Body of pancreas (tissue), 4 donors: ENCODE measurements around the gene S100P. TPM values are rescaled to one million over a fixed set of nuclear protein-coding genes. Genes with fewer than 3 reads are reported as not detected.
A peak's percentile ranks its signal among the peaks of the same experiment; 100 is the strongest.

Source experiments
- ATAC-seq: fragments of 150-250 bp; one replicate; pipeline ENCODE4 v1.9.1; 2016
- DNase-seq, 4 donors: peaks; one replicate each; pipeline ENCODE4 v3.0.0-alpha.2; 2019
- H3K27ac ChIP-seq, 4 donors: fragments of 200-600 bp; sonication (generic); 1 replicate in 3 of 4; 2 replicates in 1 of 4; pipeline versions ENCODE4 v1.5.1 to v1.6.1; 2016 to 2019; ENCODE audit warnings: mild to moderate bottlenecking in 1 of 4, mixed read lengths in 1 of 4, moderate library complexity in 1 of 4
- H3K27me3 ChIP-seq, 2 donors: fragments of 200-600 bp; sonication (generic); one replicate each; pipeline ENCODE4 v1.6.0; 2016; ENCODE audit warnings: mild to moderate bottlenecking in 1 of 2
- H3K36me3 ChIP-seq, 2 donors: fragments of 200-600 bp; sonication (generic); replicated peaks in 1 of 2; 2 replicates each; pipeline ENCODE4 v1.5.1; 2016; ENCODE audit warnings: low read depth in 2 of 2; ENCODE audit not compliant: insufficient read depth in 1 of 2
- H3K4me1 ChIP-seq: fragments of 200-600 bp; sonication (generic); one replicate; pipeline ENCODE4 v1.6.0; 2016
- H3K4me3 ChIP-seq, 2 donors: fragments of 200-600 bp; sonication (generic); 1 replicate in 1 of 2; 2 replicates in 1 of 2; pipeline ENCODE4 v1.5.1; 2016 to 2019
- H3K9me3 ChIP-seq, 3 donors: fragments of 200-600 bp; sonication (generic); 1 replicate in 2 of 3; 2 replicates in 1 of 3; pipeline ENCODE4 v1.5.1; 2016
- POLR2A ChIP-seq, 3 donors: fragments of 450-650 bp; IDR thresholded peaks; one replicate each; pipeline ENCODE4 v1.6.1; 2016; ENCODE audit warnings: antibody characterized with exemption in 3 of 3, mild to moderate bottlenecking in 2 of 3
- WGBS, 2 donors: methylation state at CpG; one replicate each; pipeline ENCODE4 v1.1.5; 2017; 5-methylcytosine and 5-hydroxymethylcytosine counted together
- intact Hi-C: fragments of 100-400 bp; cut with DNase I; formaldehyde crosslinking; loops from one replicate; pipeline ENCODE4 v1.15.1; 2023
- total RNA-seq, 2 donors: library from RNA; depleted of rRNA; stranded (reverse); fragments of >200 nt; gene quantifications; one replicate each; pipeline ENCODE4 v1.1.0, GENCODE V29; 2016
- TF ChIP-seq, protein P1 (sequence below), 7 experiments: fragments of 450-650 bp in 4 of 7; fragments of 200-600 bp in 3 of 7; sonication (generic) in 3 of 7; IDR thresholded peaks; one replicate each; pipeline ENCODE4 v1.5.1; 2016 to 2019; ENCODE audit warnings: antibody characterized with exemption in 7 of 7

Gene S100P
- total RNA-seq, 2 donors from 2014 or later: 1.0 TPM; not detected in 1

DNA sequence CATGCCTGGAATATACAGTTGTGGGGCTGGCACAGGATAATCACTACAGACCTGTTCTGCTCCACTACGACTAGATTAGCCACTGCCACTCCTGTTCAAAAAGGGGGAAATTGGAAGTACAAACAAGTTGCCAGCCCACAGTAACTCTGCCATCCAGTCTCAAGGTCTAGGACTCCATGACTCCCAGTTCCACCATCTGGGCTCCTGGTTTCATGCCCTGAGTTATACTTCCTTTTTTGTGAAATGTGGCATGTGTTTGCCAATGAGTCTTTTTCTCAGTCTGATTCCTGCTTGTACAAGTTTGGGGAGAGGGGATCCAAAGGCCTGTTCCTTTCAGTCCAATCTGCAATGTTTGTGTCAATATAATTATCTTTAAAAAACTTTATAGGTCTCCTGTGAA is 21.3 kb downstream of the S100P start:
- WGBS, 2 donors: 88 to 94% methylated on average over 1 of the region's 1 CpG
- no peak for TF ChIP-seq POLR2A (IDR thresholded peaks at IDR 0.05)
- TF ChIP-seq, protein P1, sequence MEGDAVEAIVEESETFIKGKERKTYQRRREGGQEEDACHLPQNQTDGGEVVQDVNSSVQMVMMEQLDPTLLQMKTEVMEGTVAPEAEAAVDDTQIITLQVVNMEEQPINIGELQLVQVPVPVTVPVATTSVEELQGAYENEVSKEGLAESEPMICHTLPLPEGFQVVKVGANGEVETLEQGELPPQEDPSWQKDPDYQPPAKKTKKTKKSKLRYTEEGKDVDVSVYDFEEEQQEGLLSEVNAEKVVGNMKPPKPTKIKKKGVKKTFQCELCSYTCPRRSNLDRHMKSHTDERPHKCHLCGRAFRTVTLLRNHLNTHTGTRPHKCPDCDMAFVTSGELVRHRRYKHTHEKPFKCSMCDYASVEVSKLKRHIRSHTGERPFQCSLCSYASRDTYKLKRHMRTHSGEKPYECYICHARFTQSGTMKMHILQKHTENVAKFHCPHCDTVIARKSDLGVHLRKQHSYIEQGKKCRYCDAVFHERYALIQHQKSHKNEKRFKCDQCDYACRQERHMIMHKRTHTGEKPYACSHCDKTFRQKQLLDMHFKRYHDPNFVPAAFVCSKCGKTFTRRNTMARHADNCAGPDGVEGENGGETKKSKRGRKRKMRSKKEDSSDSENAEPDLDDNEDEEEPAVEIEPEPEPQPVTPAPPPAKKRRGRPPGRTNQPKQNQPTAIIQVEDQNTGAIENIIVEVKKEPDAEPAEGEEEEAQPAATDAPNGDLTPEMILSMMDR (IDR thresholded peaks at IDR 0.05): no peak
- H3K36me3 ChIP-seq: no peaks in the 10 kb centered on the region
- H3K4me3 ChIP-seq: no peak overlapping the region
- ATAC-seq: no peak
- H3K27me3 ChIP-seq: no peaks in the 10 kb centered on the region
- H3K4me1 ChIP-seq: peaks cover 29% of the 10 kb centered on the region
- no peak for DNase-seq
- no peaks in the 10 kb centered on the region for H3K9me3 ChIP-seq
- H3K27ac ChIP-seq: no peak overlapping the region
- intact Hi-C loops: no loop called here

DNA sequence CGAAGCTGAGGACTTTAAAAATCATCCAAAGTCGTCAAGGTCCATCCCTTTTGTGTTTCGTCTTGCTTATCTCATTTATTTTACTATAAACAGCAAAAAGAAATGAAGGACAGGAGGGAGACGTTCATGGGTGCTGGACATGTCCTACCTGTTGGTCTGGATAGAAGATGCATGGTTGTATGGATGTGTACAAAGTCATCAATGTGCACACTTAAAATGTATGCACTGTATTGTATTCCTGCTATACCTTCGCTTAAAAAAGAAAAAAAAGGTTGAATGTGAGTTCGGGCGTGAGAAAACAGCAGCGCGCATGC is 22.0 kb downstream of the S100P start:
- no peak for TF ChIP-seq POLR2A (IDR thresholded peaks at IDR 0.05)
- TF ChIP-seq, protein P1 (IDR thresholded peaks at IDR 0.05): no peak
- Histone ChIP-seq H3K4me3 (peak overlapping the region; percentile 37 to 81), H3K27ac (peak overlapping the region in 3 of 4 donors; percentile 84 to 94 (median 93)), H3K36me3 (no peaks in the 10 kb centered on the region), H3K4me1 (peaks cover 28% of the 10 kb centered on the region), H3K27me3 (no peaks in the 10 kb centered on the region), H3K9me3 (no peaks in the 10 kb centered on the region)
- 3 to 5% methylated on average over 9 of the region's 9 CpGs for WGBS, 2 donors
- intact Hi-C loops: no loop called here
- ATAC-seq: no peak
- no peak for DNase-seq

DNA sequence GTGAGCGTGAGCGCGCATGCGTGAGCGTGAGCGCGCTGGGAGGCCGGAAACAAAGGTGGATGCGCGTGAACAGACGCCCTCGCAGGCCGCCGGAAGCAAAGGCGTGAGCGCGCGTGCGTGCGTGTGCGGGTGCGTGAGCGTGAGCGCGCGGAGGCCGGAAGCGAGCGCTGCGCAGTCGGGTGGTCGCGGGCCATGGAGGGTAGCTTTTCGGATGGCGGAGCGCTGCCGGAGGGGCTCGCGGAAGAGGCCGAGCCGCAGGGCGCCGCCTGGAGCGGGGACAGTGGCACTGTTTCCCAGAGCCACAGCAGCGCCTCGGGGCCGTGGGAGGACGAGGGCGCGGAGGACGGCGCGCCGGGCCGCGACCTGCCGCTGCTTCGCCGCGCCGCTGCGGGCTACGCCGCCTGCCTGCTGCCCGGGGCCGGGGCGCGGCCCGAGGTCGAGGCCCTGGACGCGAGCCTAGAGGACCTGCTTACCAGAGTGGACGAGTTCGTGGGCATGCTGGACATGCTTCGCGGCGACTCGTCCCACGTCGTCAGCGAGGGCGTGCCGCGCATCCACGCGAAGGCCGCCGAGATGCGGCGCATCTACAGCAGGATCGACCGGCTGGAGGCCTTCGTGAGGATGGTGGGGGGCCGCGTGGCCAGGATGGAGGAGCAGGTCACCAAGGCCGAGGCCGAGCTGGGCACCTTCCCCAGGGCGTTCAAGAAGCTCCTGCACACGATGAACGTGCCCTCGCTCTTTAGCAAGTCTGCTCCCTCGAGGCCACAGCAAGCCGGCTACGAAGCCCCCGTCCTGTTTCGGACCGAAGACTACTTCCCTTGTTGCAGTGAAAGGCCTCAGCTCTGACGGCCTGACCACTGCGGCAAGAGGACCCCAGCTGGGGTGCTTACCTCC is 22.6 kb downstream of the S100P start, which contains the start of gene BLOC1S4:
Gene BLOC1S4, plus strand, starts transcription at position 157 of the 894 bp plus-strand sequence. Its CDS starts 36 bp downstream, at position 193.
- intact Hi-C loops: no loop called here
- peak; percentile 74 to 82 (median 79) for TF ChIP-seq POLR2A (IDR thresholded peaks at IDR 0.05)
- TF ChIP-seq, protein P1 (IDR thresholded peaks at IDR 0.05): peak in 5 of 7 experiments; percentile 11 to 33 (median 27)
- DNase-seq: peak; percentile 86 to 90 (median 90)
- Histone ChIP-seq H3K36me3 (no peaks in the 10 kb centered on the region), H3K4me1 (peaks cover 27% of the 10 kb centered on the region), H3K9me3 (no peaks in the 10 kb centered on the region), H3K27ac (peak within 1 kb of the TSS; percentile 84 to 94 (median 93)), H3K27me3 (no peaks in the 10 kb centered on the region), H3K4me3 (peak within 1 kb of the TSS; percentile 37 to 81)
- 0 to 1% methylated on average over 36 to 97 of the region's 109 CpGs for WGBS, 2 donors
- ATAC-seq: peak; percentile 94

DNA sequence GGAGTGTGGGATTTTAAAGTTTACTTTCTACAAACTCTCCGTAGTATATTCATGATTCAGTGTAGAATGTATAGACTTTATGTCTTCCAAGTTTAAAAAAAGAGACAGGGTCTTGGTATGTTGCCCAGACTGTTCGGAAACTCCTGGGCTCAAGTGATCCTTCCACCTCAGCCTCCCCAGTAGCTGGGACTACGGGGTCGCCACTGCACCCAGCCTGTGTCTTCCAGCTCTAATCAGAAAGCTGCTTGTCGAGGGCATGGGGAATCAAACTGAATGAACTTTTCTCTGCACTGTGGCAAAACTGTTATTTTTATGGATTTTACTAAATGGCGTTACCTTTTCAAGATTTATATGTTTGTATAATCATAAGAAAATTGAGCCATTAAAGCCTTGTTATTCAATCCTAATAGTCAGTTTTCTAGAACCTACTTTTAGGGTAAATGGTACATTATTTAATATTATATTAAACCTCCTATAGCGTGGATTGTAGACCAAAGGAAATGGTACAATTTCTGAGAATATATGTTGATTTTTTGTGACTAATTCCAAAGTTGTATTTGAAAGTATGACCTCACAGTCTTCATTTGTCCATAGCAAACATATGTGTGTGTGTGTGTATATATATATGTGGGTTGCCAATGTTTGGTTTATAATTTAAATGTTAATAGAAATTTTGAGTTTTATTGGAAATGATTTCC is 23.4 kb downstream of the S100P start:
- H3K9me3 ChIP-seq: no peaks in the 10 kb centered on the region

More for the DNA sequence above, 23.4 kb downstream of the S100P start:
- no peak for TF ChIP-seq POLR2A (IDR thresholded peaks at IDR 0.05)
- TF ChIP-seq, protein P1 (IDR thresholded peaks at IDR 0.05): no peak
- Histone ChIP-seq H3K27me3 (no peaks in the 10 kb centered on the region), H3K4me1 (peaks cover 27% of the 10 kb centered on the region), H3K4me3 (peak overlapping the region; percentile 37 to 81), H3K36me3 (no peaks in the 10 kb centered on the region), H3K27ac (peak overlapping the region in 3 of 4 donors; percentile 84 to 94 (median 93))
- DNase-seq: no peak
- no peak for ATAC-seq
- intact Hi-C loops: no loop called here
- WGBS, 2 donors: 18 to 32% methylated on average over 7 of the region's 7 CpGs
